GM19023 (cell line): ENCODE results near the gene DCP2.
A peak's percentile ranks its signal among the peaks of the same experiment; 100 is the strongest.

ENCODE experiments used
- ATAC-seq: cut with Tn5 transposase; IDR thresholded peaks from one replicate; pipeline ENCODE4 v1.9.1; 2021; ENCODE audit warnings: mild to moderate bottlenecking, moderate library complexity; ENCODE audit not compliant: unreplicated experiment

Gene DCP2

DNA sequence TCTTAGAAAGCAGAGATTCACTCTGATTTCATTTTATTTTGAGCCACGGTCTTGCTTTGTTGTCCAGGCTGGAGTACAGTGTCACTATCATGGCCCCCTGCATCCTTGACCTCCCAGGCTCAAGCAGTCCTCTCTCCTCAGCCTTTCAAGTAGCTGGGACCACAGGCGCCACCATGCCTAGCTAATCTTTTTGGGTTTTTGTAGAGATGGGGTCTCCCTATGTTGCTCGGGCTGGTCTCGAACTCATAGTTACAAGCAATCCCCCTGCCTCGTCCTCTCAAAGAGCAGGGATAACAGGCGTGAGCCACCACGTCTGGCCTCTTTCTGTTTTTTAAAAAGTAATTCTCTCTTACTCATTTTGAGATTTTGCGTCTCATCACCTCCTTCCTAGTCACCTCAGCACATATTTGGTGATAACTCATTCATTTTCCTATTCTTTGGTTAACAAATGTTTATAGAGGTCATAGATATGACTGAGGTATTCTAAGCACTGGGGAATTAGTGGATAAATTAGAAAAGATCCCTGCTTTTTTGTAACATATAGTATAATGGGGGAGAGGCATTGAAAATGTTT, 10.8 kb upstream of the DCP2 start:
- ATAC-seq = no peak

GRCh38 chr5:112967520-112968083, 9.0 kb upstream of the DCP2 start:
- ATAC-seq = no peak

DNA sequence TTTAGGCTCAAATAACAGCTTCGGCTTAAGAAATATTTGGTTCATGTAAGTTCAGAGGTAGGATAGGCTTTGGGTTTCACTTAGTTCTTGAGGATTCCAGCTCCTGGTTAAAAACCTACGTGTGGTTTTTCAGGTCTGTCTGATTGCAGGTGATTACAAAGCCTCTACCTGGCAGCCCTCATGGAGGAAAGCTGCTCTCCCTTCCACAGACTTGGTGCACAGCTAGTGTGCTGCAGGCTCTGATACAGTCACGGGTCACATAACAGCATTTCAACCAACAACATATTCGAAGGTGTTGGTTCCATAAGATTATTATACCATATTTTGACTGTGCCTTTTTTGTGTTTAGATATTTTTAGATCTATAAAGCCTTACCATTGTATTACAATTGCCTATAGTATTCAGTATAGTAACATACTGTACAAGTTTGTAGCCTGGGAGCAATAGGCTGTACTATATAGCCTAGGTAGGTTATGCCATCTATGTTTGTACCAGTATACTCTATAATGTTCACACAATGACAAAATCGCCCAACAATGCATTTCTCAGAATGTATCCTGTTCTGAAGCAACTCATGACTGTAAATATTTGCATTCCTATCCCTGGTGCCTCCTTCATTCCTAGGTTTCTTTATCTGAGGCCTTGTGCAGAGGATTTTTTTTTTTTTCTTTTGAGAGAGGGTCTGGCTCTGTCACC, 8.0 kb upstream of the DCP2 start:
- no peak for ATAC-seq

- ATAC-seq = no peak
These were observed 5.3 kb upstream of the DCP2 start for GRCh38 chr5:112971276-112971675.

GRCh38 chr5:112973036-112973435, 3.6 kb upstream of the DCP2 start:
- ATAC-seq = no peak

- ATAC-seq = no peak
These were observed 2.7 kb upstream of the DCP2 start for GRCh38 chr5:112973904-112974303.

- ATAC-seq = no peak
These were observed 1.7 kb upstream of the DCP2 start for GRCh38 chr5:112974901-112975300.

DNA sequence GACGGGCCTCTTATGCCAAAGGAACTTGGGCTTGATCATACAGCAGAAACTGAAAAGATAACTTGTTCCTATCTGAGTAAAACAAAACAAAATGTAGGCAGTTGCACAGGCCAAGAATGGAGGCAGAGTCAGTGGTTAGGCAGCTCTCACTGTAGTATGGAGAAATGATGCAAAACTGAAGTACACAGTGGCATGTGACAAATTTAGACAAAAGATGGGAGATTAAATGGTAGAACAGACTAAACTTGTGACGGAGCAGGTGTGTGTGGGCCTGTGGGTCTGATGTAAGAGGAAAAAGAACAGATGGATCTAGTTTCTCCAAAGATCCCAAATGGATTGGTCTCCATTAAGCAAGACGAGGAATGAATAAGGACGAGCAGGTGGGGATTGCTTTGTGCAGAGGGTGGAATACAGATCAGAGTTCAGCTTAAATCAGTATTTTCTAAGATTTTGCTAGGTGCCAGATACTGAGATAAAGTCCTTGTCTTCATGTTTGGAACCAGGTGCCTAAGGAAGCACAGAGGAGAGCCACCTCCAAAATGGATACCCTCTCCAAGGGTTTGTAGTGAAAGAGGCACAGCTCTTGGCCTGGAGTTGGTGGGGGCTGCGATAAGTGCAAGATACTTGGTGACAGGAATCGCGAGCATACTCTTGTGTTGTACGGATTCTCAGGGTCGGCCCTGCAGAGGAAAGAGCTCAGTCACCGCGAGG, 722 bp upstream of the DCP2 start:
- ATAC-seq = peak; percentile 23

DNA sequence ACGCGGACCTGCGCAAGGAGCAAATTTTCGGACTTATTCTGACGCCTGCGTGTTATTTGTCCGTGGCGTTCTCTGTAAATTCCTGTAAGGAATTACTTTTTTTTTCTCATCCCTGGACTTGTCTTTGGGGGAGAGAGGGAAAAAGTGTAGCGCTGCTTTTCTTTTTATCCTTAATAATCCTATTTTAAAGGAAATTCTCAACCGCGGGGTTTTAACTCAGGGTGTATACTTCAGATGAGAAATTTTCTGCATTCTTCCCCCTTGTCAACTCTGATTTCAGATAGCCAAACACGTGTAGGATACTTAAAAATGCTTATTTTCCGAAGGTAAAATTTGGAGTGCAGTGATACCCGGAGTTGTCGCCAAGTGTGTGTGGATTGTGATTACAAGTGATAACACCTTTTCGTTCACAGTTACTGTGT, 853 bp downstream of the DCP2 start:
- no peak for ATAC-seq

GRCh38 chr5:112978836-112979235, 2.2 kb downstream of the DCP2 start:
- no peak for ATAC-seq

DNA sequence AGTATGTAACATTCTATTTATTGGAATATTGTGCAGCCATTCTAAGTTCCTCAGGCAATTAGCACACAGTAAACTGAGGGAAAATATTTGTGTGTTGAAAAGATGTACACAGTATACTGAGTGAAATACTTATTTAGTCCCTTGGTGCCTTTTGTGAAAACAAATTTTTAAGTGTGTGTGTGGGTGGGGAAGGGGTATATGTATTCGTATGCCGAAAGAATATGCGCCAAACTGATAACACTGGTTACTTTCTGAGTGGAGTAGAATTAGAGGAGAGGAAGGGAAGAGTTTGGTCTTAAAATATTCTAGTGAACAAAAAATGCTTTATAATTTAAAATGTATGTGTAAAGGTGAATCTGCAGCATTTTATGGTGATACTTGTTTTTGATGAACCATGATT, 3.1 kb downstream of the DCP2 start:
- no peak for ATAC-seq

DNA sequence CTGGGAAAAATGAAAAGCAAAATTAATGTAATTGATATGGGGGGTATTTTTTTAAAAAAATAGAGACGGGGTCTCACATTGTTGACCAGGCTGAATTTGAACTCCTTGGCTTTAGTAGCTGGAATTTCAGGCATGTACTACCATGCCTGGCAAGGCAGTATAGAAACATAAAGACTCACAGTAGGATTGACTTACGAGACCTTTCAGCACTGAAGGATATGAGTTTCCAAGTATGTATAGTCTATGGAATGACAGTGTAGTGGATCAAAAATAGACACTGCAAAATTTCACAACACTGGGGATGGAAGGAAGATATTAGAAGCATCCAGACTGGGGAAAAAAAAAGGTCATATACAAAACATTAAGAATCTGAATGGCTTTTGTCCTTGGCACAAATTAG, 6.8 kb downstream of the DCP2 start:
- no peak for ATAC-seq

DNA sequence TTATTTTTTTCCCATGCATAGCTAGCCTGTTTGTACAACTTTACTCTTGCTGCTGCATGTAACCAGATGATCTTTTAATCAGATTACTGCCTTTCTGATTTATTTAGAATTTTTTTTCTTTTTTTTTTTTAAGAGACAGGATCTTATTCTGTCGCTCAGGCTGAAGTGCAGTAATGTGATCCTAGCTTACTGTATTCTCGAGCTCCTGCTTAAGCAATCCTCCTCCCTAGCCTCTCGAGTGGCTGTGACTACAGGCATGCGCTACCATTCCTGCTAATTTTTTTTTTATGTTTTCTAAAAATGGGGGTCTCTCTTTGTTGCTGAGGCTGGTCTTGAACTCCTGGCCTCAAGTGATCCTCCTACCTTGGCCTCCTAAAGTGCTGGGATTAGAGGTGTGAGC, 9.6 kb downstream of the DCP2 start:
- no peak for ATAC-seq

DNA sequence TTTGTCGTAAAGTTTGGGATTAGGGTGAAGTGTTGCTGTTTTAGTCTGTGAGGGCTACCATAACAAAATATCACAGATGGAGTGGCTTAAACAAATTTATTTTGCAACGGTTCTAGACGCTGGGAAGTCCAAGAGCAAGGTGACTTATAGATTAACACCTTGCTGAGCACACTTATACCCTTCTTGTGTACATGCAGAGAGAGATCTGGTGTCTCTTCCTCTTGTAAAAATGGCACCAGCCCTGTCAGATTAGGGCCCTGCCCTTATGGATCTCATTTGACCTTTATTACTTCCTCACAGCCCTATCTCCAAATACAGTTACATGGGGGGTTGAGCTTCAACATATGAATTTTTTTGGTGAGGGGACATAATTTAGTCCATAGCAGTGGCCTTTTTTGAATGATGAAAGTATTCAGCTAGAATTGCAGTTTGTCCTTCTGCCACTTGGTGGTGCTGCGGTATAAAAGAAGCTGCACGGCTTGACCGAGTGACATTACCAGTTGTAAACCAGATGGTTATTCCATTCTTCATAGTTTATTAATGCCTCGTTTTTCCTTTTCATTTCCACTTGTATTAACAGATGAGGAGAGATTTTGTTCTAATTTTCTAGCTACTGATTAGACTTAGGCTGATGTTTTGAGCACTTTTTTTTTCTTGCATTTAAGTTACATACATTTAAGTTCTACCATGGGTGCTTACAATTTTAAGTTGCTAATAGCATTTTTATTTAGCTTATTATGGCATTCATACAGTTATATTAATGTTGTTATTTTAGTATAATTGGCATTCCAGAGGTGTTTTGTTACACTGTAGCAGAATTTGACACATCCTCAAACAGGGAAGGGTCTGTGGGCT, 19.4 kb downstream of the DCP2 start:
- peak; percentile 94 for ATAC-seq

GRCh38 chr5:112996830-112997374, 20.3 kb downstream of the DCP2 start:
- ATAC-seq = no peak

DNA sequence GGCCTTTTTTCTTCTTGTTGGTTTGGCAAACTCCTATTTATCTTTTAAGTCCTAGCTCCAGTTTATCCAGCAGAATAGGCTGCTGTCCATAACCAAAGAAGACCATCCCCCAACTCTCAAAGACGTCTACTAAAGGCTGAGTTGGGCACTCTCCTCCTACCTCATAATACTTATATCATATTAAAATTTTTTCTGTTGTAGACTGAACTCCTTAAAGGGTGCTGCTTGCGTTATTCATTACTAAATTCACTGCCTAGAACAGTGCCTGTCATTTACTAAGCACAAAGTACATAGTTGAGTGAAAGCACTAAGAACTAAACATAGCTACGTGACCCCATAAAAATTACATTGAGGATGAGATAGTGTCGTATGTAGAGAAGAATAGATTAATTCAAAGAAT, 21.7 kb downstream of the DCP2 start:
- ATAC-seq = no peak

DNA sequence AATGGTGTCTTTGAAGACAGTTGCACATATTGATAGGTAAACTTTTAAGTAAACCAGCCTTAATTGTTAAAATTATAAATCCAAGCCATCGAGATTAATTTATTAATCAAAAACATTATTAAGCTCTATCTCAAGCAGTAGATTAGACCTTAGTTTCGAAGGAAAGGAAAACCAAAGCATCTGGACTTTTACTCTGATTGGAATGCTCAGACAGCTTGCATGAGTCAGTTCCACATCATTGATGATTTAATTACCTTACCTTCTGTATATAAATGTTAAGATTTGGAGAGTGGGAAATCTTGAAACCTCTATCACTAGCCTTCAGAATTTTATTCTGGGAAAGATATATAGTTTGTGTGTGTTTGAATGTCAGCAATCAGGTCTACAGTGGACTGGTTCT, 23.9 kb downstream of the DCP2 start:
- ATAC-seq = no peak

DNA sequence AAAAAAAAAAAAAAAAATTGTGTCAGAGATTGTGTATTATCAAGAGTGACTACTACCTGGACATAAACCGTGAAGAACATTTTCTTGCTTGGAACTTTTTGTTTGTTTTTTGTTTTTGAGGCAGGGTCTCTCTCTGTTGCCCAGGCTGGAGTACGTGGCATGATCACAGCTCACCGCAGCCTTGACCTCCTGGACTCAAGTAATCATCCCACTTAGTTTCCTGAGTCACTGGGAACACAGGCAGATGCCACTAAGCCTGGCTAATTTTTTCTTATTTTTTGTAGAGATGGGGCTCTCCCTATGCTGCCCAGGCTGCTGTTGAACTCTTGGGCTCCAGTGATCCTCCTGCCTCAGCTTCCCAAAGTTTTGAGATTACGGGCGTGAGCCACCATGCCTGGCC, 25.8 kb downstream of the DCP2 start:
- ATAC-seq = no peak

DNA sequence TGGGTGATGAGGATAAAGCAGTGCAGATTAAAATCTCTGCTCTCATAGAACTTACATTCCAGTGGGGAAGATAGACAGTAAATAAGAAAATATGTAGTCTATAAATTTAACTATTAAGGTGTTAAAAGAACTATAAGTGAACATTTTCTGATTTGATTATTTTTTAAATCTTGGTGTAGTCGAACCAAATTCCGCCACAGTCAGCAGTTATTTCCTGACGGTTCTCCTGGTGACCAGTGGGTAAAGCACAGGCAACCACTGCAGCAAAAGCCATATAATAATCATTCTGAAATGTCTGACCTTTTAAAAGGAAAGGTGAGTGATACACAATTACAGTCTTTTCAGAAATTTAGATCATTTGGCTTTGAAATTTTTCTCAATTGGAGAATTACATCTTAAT, 27.2 kb downstream of the DCP2 start:
- ATAC-seq = no peak

DNA sequence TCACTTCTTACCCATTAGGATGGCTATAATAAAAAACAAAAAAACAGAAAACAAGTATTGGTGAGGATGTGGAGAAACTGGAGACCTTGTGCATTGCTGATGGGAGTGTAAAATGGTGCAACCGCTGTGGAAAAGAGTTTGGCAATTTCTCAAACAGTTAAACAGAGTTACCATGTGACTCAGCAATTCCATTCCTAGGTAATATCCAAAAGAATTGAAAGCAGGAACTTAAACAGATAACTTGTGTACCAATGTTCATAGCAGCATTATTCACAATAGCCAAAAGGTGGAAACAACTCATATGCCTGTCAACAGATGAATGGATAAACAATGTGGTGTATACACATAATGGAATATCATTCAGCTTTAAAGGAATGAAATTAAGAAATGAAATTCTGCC, 28.9 kb downstream of the DCP2 start:
- ATAC-seq = no peak
